SIG-M5 treated with dmso at 0.1 percent for 504 hours (cell line): ENCODE results near the gene GDA.
"Not testable (repeated sequence)": the region's sequence is repeated elsewhere in the genome, so short reads cannot be mapped to it uniquely, and the experiment has no call there.

Experiments used
- DNase-seq: peaks from one replicate; lab custom pipeline; 2025; ENCODE audit not compliant: unreplicated experiment; lab: John Stamatoyannopoulos, UW

The GDA gene

GRCh38 chr9:72204062-72204461 is 54.8 kb downstream of the GDA start:
- DNase-seq: no peak

- no peak for DNase-seq
Measured at GRCh38 chr9:72205513-72205912, 56.3 kb downstream of the GDA start.

GRCh38 chr9:72207278-72207677 is 58.0 kb downstream of the GDA start:
- DNase-seq: no peak

GRCh38 chr9:72210522-72210921 is 61.3 kb downstream of the GDA start:
- DNase-seq: no peak

GRCh38 chr9:72211047-72211446 is 61.8 kb downstream of the GDA start:
- no peak for DNase-seq

GRCh38 chr9:72213906-72214305 is 64.7 kb downstream of the GDA start:
- no peak for DNase-seq

GRCh38 chr9:72217306-72217842 is 68.1 kb downstream of the GDA start:
- no peak for DNase-seq

- no peak for DNase-seq
Measured at GRCh38 chr9:72220589-72220988, 71.3 kb downstream of the GDA start.

GRCh38 chr9:72226146-72226812 is 77.0 kb downstream of the GDA start:
- no peak for DNase-seq

GRCh38 chr9:72228282-72228681 is 79.0 kb downstream of the GDA start:
- no peak for DNase-seq

- no peak for DNase-seq
Measured at GRCh38 chr9:72232778-72233177, 83.5 kb downstream of the GDA start.

- DNase-seq: no peak
Measured at GRCh38 chr9:72247549-72247948, 98.3 kb downstream of the GDA start.

GRCh38 chr9:72251589-72251988 is 102.3 kb downstream of the GDA start:
- no peak for DNase-seq

- no peak for DNase-seq
Measured at GRCh38 chr9:72254901-72255545, 105.8 kb downstream of the GDA start.

GRCh38 chr9:72255569-72255968 is 106.3 kb downstream of the GDA start:
- no peak for DNase-seq

- DNase-seq: no peak
Measured at GRCh38 chr9:72256931-72257330, 107.7 kb downstream of the GDA start.

GRCh38 chr9:72257814-72258213 is 108.6 kb downstream of the GDA start:
- no peak for DNase-seq

- no peak for DNase-seq
Measured at GRCh38 chr9:72262063-72262462, 112.8 kb downstream of the GDA start.

GRCh38 chr9:72263572-72263971 is 114.3 kb downstream of the GDA start:
- DNase-seq: no peak

- no peak for DNase-seq
Measured at GRCh38 chr9:72268961-72269360, 119.7 kb downstream of the GDA start.

GRCh38 chr9:72270359-72270758 is 121.1 kb downstream of the GDA start:
- not testable (repeated sequence) for DNase-seq

- DNase-seq: peak; percentile 44
Measured at GRCh38 chr9:72271613-72272478, 122.6 kb downstream of the GDA start.
